Measurements from ENCODE around the gene EXPH5.
"Not testable (repeated sequence)": the region's sequence is repeated elsewhere in the genome, so short reads cannot be mapped to it uniquely, and the experiment has no call there.

The EXPH5 gene

DNA sequence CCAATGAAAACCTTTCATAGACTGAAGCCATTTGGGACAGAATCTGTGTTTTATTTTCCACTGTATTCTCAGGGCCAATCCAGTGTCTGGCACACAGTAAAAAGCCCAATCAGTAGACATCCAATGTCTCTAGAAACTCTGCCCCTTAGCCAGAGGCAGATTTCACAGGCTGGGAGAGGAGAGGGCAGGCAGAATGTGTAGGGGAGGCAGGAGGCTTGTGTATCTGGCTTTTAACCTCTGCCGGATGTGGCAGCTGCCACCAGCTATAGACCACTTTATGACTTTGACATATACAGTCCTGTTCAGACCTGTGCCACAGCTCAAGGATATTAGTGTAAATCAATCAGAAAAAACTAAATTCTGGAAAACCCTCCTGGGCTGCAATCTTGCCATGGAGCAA is 4.4 kb downstream of the EXPH5 start:
- H3K9ac ChIP-seq (ENCODE audit: low read depth, low read length) = no peak overlapping the region
- no peaks in the 10 kb centered on the region for H3K36me3 ChIP-seq (ENCODE audit: insufficient read depth, low read length)
- no peaks in the 10 kb centered on the region for H3K9me3 ChIP-seq (ENCODE audit: control insufficient read depth, insufficient read depth, low read length)
- H3K4me1 ChIP-seq (ENCODE audit: insufficient read depth, low read length) = peaks cover 10% of the 10 kb centered on the region; the same call in 1 of the 2 replicates

DNA sequence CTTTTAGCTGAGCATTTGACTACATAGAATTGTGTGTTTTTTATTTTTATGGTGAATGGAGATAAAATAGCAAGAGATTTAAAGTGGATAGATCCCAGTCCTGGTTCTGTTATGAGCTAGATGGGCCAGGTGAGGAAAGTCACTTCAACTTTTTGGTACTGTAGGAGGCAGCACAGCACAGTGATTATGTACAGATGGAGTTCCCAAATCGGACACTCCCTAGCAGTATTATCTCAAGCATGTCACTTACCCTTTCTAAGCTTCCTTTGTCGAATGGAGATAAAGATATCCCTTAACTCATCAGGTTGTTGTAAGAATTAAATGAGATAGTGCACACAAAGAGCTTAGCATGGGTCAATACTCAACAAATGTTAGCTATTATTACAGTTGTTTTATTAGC is 5.3 kb downstream of the EXPH5 start:
- Histone ChIP-seq H3K36me3 (ENCODE audit: insufficient read depth, low read length) (no peaks in the 10 kb centered on the region), H3K9ac (ENCODE audit: low read depth, low read length) (no peak overlapping the region), H3K4me1 (ENCODE audit: insufficient read depth, low read length) (peaks cover 7% of the 10 kb centered on the region; the same call in 1 of the 2 replicates), H3K9me3 (ENCODE audit: control insufficient read depth, insufficient read depth, low read length) (no peaks in the 10 kb centered on the region)

DNA sequence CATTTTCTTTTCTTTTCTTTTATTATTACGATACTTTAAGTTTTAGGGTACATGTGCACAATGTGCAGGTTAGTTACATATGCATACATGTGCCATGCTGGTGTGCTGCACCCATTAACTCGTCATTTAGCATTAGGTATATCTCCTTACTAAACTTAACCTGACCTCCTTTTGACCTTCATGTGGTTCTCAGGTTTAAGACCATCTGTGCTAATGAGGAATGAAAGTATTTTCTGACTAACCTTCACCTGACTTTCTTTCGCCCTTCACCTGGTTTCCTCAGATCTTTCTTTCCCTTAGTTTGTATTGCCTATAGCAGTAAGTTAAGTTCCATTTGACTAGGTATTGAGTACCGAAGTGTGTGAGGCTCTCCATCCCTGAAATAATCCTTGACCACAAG is 6.5 kb downstream of the EXPH5 start:
- Histone ChIP-seq H3K4me1 (ENCODE audit: insufficient read depth, low read length) (peaks cover 6% of the 10 kb centered on the region; the same call in 1 of the 2 replicates), H3K9me3 (ENCODE audit: control insufficient read depth, insufficient read depth, low read length) (no peaks in the 10 kb centered on the region), H3K9ac (ENCODE audit: low read depth, low read length) (no peak overlapping the region), H3K36me3 (ENCODE audit: insufficient read depth, low read length) (no peaks in the 10 kb centered on the region)

- no peaks in the 10 kb centered on the region for H3K9me3 ChIP-seq (ENCODE audit: control insufficient read depth, insufficient read depth, low read length)
- H3K36me3 ChIP-seq (ENCODE audit: insufficient read depth, low read length) = no peaks in the 10 kb centered on the region
- no peak overlapping the region for H3K9ac ChIP-seq (ENCODE audit: low read depth, low read length)
- peaks cover under 1% of the 10 kb centered on the region; the same call in 1 of the 2 replicates for H3K4me1 ChIP-seq (ENCODE audit: insufficient read depth, low read length)
Observed at GRCh38 chr11:108586600-108586999, 7.0 kb downstream of the EXPH5 start.

DNA sequence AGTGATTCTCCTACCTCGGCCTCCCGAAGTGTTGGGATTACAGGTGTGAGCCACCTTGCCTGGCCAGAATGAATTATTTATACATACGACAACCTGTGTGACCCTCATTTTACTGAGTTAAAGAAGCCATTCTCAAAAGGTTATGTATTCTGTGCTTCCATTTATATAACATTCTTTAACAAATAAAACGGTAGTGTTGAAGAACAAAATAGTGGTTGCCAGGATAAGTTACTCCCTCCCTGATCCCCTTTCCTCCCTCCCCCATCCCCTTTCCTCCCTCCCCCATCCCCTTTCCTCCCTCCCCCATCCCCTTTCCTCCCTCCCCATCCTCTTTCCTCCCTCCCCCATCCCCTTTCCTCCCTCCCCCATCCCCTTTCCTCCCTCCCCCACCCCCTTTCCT is 7.4 kb downstream of the EXPH5 start:
- not testable (repeated sequence) for H3K36me3 ChIP-seq (ENCODE audit: insufficient read depth, low read length); H3K4me1 ChIP-seq (ENCODE audit: insufficient read depth, low read length); H3K9ac ChIP-seq (ENCODE audit: low read depth, low read length); H3K9me3 ChIP-seq (ENCODE audit: control insufficient read depth, insufficient read depth, low read length)

GRCh38 chr11:108584973-108585372 is 8.6 kb downstream of the EXPH5 start:
- H3K36me3 ChIP-seq (ENCODE audit: insufficient read depth, low read length) = no peaks in the 10 kb centered on the region
- no peaks in the 10 kb centered on the region for H3K4me1 ChIP-seq (ENCODE audit: insufficient read depth, low read length)
- no peaks in the 10 kb centered on the region for H3K9me3 ChIP-seq (ENCODE audit: control insufficient read depth, insufficient read depth, low read length)
- H3K9ac ChIP-seq (ENCODE audit: low read depth, low read length) = no peak overlapping the region

- Histone ChIP-seq H3K4me1 (ENCODE audit: insufficient read depth, low read length) (no peaks in the 10 kb centered on the region), H3K9me3 (ENCODE audit: control insufficient read depth, insufficient read depth, low read length) (no peaks in the 10 kb centered on the region), H3K36me3 (ENCODE audit: insufficient read depth, low read length) (no peaks in the 10 kb centered on the region), H3K9ac (ENCODE audit: low read depth, low read length) (no peak overlapping the region)
Observed at GRCh38 chr11:108580645-108581044, 12.9 kb downstream of the EXPH5 start.

DNA sequence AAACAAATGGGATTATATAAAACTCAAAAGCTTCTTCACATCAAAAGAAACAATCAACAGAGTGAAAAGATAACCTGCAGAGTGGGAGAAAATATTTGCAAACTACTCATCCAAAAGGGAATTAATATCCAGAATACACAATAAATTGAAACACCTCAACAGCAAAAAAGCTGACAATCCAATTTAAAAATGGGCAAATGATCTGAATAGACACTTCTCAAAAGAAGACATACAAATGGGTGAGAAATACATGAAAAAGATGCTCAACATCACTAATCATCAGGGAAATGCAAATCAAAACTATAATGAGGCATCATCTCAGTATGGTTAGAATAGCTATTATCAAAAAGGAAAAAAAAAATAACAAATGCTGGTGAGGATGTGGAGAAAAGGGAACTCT is 13.5 kb downstream of the EXPH5 start:
- H3K4me1 ChIP-seq (ENCODE audit: insufficient read depth, low read length) = no peaks in the 10 kb centered on the region
- no peak overlapping the region for H3K9ac ChIP-seq (ENCODE audit: low read depth, low read length)
- no peaks in the 10 kb centered on the region for H3K36me3 ChIP-seq (ENCODE audit: insufficient read depth, low read length)
- H3K9me3 ChIP-seq (ENCODE audit: control insufficient read depth, insufficient read depth, low read length) = no peaks in the 10 kb centered on the region

DNA sequence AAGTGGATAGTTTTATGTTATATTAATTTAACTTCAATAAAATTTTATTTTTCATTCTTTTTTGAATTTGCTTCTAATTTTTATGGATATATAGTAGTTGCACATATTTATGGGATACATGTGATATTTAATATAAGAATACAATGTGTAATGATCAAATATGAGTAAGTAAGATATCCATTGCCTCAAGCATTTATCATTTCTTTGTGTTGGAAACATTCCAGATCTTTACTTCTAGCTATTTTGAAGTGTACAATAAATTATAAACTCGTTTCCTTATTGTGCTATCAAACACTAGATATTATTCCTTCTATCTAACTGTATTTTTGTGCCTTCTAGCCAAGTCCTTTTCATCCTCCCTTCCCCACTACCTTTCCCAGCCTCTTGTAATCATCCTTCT is 17.0 kb downstream of the EXPH5 start:
- Histone ChIP-seq H3K36me3 (ENCODE audit: insufficient read depth, low read length) (no peaks in the 10 kb centered on the region), H3K9me3 (ENCODE audit: control insufficient read depth, insufficient read depth, low read length) (no peaks in the 10 kb centered on the region), H3K9ac (ENCODE audit: low read depth, low read length) (no peak overlapping the region), H3K4me1 (ENCODE audit: insufficient read depth, low read length) (no peaks in the 10 kb centered on the region; the same call in 1 of the 2 replicates)

DNA sequence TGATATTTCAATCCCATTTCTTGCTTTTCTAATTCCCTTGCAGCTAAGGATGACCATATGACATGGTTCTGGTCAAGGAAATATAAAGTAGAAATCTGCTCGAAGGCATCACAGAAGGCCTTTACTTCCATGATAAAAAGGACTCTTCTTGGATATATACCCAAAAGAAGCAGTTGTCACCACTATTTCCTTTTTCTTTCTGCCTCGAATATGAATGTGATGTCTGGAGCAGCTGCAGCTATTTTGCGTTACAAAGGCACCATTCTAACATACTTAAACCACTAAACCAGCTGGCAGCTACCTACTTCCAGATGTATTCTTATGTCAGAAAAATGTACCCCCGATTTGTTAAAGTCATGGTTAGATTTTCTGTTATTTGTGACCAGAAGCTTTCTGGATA is 18.9 kb downstream of the EXPH5 start:
- H3K9ac ChIP-seq (ENCODE audit: low read depth, low read length) = no peak overlapping the region
- no peaks in the 10 kb centered on the region for H3K9me3 ChIP-seq (ENCODE audit: control insufficient read depth, insufficient read depth, low read length)
- H3K4me1 ChIP-seq (ENCODE audit: insufficient read depth, low read length) = peaks cover 5% of the 10 kb centered on the region; the same call in 1 of the 2 replicates
- H3K36me3 ChIP-seq (ENCODE audit: insufficient read depth, low read length) = no peaks in the 10 kb centered on the region

DNA sequence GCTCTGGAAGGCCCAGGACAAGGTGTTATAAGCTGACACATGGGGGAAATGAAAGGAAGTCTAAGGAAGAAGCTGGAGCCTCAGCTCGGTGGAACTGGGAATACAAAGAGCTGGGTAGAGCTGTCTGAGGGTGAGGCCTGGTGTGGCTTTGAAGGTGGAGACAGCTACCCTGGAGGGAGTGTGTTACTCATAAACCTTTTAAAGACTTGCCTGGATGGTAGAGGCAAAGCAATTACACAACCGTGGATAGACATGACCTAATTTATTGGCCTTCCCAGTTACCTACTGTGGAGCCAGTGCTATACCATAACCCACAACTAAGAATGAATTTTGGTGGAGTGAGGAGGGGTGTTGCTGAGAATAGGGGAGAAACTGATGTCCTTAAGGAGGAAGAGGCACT is 22.6 kb downstream of the EXPH5 start:
- H3K9ac ChIP-seq (ENCODE audit: low read depth, low read length) = no peak overlapping the region
- no peaks in the 10 kb centered on the region for H3K36me3 ChIP-seq (ENCODE audit: insufficient read depth, low read length)
- peaks cover 5% of the 10 kb centered on the region; the same call in 1 of the 2 replicates for H3K4me1 ChIP-seq (ENCODE audit: insufficient read depth, low read length)
- no peaks in the 10 kb centered on the region for H3K9me3 ChIP-seq (ENCODE audit: control insufficient read depth, insufficient read depth, low read length)

- H3K4me1 ChIP-seq (ENCODE audit: insufficient read depth, low read length) = peaks cover 5% of the 10 kb centered on the region; the same call in 1 of the 2 replicates
- no peak overlapping the region for H3K9ac ChIP-seq (ENCODE audit: low read depth, low read length)
- H3K36me3 ChIP-seq (ENCODE audit: insufficient read depth, low read length) = no peaks in the 10 kb centered on the region
- no peaks in the 10 kb centered on the region for H3K9me3 ChIP-seq (ENCODE audit: control insufficient read depth, insufficient read depth, low read length)
Observed at GRCh38 chr11:108569896-108570295, 23.7 kb downstream of the EXPH5 start.

DNA sequence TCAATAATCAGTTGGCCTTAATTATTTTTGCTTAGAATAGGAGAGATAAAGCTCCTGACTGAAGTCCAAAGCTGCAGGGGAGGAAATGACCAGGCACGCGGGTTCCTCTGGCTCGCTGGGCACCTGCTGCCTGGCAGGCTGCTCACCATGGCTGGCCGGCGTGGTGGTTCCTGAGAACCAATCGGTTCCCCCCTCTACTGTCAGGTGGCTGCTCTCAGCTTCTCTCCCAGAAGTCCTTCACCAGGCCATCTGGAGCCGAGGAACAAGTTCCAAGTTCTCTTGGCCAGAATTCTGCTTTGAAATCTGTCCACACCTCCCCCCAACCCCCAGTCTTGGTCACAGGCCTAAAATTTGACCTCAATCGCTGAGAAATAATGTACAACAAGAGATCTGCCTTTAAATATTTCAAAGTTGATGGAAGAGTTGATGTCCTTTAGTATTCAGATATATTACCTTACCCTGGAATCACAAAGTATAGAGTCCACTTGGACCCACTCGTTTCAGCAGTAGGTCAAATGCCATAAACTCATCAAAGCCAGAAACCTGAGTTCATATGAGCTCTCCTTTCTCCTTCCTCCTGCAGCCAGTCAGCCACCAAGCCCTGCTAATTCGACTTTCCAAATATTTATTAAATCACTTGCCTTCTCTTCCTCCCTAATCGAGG is 25.2 kb downstream of the EXPH5 start:
- Histone ChIP-seq H3K9ac (ENCODE audit: low read depth, low read length) (no peak overlapping the region), H3K36me3 (ENCODE audit: insufficient read depth, low read length) (no peaks in the 10 kb centered on the region), H3K4me1 (ENCODE audit: insufficient read depth, low read length) (peaks cover 5% of the 10 kb centered on the region; the same call in 1 of the 2 replicates), H3K9me3 (ENCODE audit: control insufficient read depth, insufficient read depth, low read length) (no peaks in the 10 kb centered on the region)

DNA sequence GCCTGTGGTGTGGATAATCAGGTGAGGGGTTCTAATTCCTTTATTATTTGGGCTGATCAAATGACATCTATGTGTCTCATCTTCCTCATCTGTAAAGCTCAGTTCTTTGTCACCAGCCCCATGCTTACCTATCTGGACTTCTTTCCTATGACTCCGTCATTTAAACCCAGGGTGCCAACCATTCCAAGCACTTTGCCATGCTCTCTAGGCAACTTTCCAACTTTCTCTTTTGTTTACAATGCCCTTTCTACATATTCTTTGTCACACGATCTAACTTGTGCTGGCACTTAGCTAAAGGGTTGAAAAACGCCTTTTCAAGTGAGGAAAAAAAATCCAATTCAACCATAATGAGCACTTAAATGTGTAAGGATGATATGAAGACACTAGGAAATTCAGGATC is 27.9 kb downstream of the EXPH5 start:
- no peaks in the 10 kb centered on the region; the same call in 1 of the 2 replicates for H3K36me3 ChIP-seq (ENCODE audit: insufficient read depth, low read length)
- H3K4me1 ChIP-seq (ENCODE audit: insufficient read depth, low read length) = peaks cover 6% of the 10 kb centered on the region
- H3K9ac ChIP-seq (ENCODE audit: low read depth, low read length) = no peak overlapping the region
- no peaks in the 10 kb centered on the region for H3K9me3 ChIP-seq (ENCODE audit: control insufficient read depth, insufficient read depth, low read length)

GRCh38 chr11:108562746-108563581 is 30.6 kb downstream of the EXPH5 start:
- no peaks in the 10 kb centered on the region for H3K9me3 ChIP-seq (ENCODE audit: control insufficient read depth, insufficient read depth, low read length)
- no peaks in the 10 kb centered on the region; the same call in 1 of the 2 replicates for H3K36me3 ChIP-seq (ENCODE audit: insufficient read depth, low read length)
- H3K9ac ChIP-seq (ENCODE audit: low read depth, low read length) = no peak overlapping the region
- peaks cover 6% of the 10 kb centered on the region for H3K4me1 ChIP-seq (ENCODE audit: insufficient read depth, low read length)
